ENCODE measurements around the gene OTOF.

Gene OTOF

GRCh38 chr2:26492749-26493515 lies 15.0 kb upstream of the OTOF start:
- no peak overlapping the region for H3K4me3 ChIP-seq
- no peak overlapping the region for H3K27ac ChIP-seq
- DNase-seq (ENCODE audit: low spot score): no peak
- no peak for TF ChIP-seq CTCF (IDR thresholded peaks at IDR 0.05)

- no peak for DNase-seq (ENCODE audit: low spot score)
These were observed 13.7 kb upstream of the OTOF start for GRCh38 chr2:26491563-26492167.

GRCh38 chr2:26489213-26489850 lies 11.4 kb upstream of the OTOF start:
- TF ChIP-seq CTCF (IDR thresholded peaks at IDR 0.05): no peak
- H3K27ac ChIP-seq: no peak overlapping the region
- DNase-seq (ENCODE audit: low spot score): no peak
- H3K4me3 ChIP-seq: no peak overlapping the region

More at GRCh38 chr2:26491563-26492167, 13.7 kb upstream of the OTOF start:
- no peak overlapping the region for H3K4me3 ChIP-seq
- TF ChIP-seq CTCF (IDR thresholded peaks at IDR 0.05): no peak
- no peak overlapping the region for H3K27ac ChIP-seq

- TF ChIP-seq CTCF (IDR thresholded peaks at IDR 0.05): no peak
- no peak for DNase-seq (ENCODE audit: low spot score)
- no peak overlapping the region for H3K27ac ChIP-seq
- no peak overlapping the region for H3K4me3 ChIP-seq
These were observed 10.7 kb upstream of the OTOF start for GRCh38 chr2:26488463-26489212.

- Histone ChIP-seq H3K4me3 (no peak overlapping the region), H3K27ac (no peak overlapping the region)
- no peak for TF ChIP-seq CTCF (IDR thresholded peaks at IDR 0.05)
- no peak for DNase-seq (ENCODE audit: low spot score)
These were observed 9.3 kb upstream of the OTOF start for GRCh38 chr2:26487192-26487591.

- DNase-seq (ENCODE audit: low spot score): no peak
- no peak for TF ChIP-seq CTCF (IDR thresholded peaks at IDR 0.05)
- Histone ChIP-seq H3K4me3 (no peak overlapping the region), H3K27ac (no peak overlapping the region)
These were observed 8.9 kb upstream of the OTOF start for GRCh38 chr2:26486789-26487188.

Data from coronary artery (tissue), 2 donors.